ENCODE results near the gene FBXO45.
"Not testable (repeated sequence)": the region's sequence is repeated elsewhere in the genome, so short reads cannot be mapped to it uniquely, and the experiment has no call there.

The FBXO45 gene, protein sequence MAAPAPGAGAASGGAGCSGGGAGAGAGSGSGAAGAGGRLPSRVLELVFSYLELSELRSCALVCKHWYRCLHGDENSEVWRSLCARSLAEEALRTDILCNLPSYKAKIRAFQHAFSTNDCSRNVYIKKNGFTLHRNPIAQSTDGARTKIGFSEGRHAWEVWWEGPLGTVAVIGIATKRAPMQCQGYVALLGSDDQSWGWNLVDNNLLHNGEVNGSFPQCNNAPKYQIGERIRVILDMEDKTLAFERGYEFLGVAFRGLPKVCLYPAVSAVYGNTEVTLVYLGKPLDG

DNA sequence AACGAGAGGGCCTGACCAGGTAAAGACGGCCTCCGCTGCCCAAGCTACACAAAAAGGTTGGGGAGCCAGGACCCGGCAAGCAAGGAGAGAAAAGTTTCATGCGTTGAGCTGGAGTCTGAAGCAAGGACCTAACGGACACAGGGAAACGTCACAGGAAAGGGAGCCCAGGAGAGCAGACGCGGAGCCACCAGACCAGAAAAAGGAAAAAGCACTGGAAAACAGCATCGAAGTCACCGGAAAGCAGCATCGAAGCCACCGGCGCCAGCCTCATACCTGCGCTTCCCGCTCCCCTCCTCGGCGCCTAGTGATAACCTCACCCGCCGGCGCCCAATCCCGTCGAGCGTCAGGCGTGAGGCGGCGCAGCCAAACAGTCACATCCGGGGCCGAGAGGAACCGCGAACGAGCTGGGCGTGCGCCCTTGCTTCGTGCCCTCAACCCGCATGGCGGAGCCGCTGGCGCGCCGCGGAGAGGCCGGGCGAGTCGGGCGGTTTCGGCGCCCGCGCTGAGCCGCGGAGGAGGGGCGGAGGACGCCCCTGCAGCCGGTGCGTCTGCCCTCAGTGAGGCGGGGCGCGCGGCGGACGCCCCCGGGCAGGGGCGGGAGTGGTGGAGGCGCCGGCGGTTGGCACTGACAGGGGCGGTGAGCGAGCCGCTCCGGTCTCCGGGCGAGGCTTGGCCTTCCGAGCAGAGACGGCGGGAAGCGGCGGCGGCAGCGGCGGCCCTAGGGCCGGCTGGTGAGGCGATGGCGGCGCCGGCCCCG is at the start of gene FBXO45, which contains the start of gene WDR53:
Gene FBXO45, plus strand, starts transcription at position 415 of the 757 bp plus-strand sequence. Its CDS starts 325 bp downstream, at position 740.
Gene WDR53, minus strand, starts transcription at position 309 of the 757 bp plus-strand sequence. CDS start 7,079 bp downstream, outside the sequence.
- Histone ChIP-seq H3K4me1 (ENCODE audit: control insufficient read depth, insufficient read depth, low read length) (peaks cover 7% of the 10 kb centered on the region; the same call in 1 of the 2 replicates), H3K27me3 (ENCODE audit: control insufficient read depth, insufficient read depth, low read length) (no peaks in the 10 kb centered on the region), H3K9me3 (ENCODE audit: control insufficient read depth, insufficient read depth, low read depth, low read length) (no peaks in the 10 kb centered on the region), H3K9ac (ENCODE audit: low read length) (peak within 1 kb of the TSS; percentile 97), H3K4me3 (ENCODE audit: low read depth, low read length) (peak within 1 kb of the TSS; percentile 95), H3K36me3 (ENCODE audit: control insufficient read depth, insufficient read depth, low read length) (peaks cover 7% of the 10 kb centered on the region), H3K27ac (ENCODE audit: low read depth, low read length) (peak within 1 kb of the TSS; percentile 52)

DNA sequence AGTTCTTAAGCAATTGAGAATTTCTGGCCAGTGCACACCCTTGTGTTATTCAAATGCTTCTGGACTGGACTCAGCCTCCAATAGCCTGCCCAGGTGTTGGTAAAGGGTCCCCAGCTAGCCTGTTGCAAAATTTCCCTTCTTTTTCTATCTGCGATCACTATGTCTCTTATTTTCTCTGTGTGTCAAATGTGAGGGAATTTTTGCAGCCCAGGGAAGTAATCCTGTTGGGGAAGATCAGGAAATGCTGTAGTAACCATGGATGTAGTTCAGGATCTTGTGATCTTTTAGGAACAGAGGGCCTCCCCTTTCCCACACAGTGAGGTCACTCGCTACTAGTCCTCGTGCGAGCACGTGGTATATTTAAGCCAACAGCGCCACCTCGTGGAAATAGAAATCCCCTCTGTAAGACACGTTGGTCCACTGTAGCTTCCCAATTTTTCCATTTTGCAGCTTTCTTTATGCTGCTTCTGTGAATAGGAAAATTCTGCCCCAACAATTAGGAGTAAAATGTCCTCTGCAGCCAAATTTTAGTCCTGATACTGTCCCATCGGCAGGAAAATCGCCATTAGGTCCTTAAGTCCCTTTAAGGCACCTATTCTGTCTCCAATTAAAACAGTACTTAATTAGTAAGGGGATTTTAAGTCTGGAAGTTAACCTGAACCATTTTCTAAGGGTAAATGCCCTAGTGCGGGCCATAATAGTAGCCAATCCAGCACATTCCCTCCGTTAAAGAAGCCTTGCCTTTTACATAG is 49.3 kb upstream of the FBXO45 start:
- H3K27ac ChIP-seq (ENCODE audit: low read depth, low read length) = no peak overlapping the region
- H3K9ac ChIP-seq (ENCODE audit: low read length) = peak overlapping the region; percentile 0
- H3K4me3 ChIP-seq (ENCODE audit: low read depth, low read length) = no peak overlapping the region
- no peaks in the 10 kb centered on the region for H3K36me3 ChIP-seq (ENCODE audit: control insufficient read depth, insufficient read depth, low read length)
- H3K27me3 ChIP-seq (ENCODE audit: control insufficient read depth, insufficient read depth, low read length) = no peaks in the 10 kb centered on the region
- peaks cover 11% of the 10 kb centered on the region for H3K4me1 ChIP-seq (ENCODE audit: control insufficient read depth, insufficient read depth, low read length)
- H3K9me3 ChIP-seq (ENCODE audit: control insufficient read depth, insufficient read depth, low read depth, low read length) = peaks cover 49% of the 10 kb centered on the region

DNA sequence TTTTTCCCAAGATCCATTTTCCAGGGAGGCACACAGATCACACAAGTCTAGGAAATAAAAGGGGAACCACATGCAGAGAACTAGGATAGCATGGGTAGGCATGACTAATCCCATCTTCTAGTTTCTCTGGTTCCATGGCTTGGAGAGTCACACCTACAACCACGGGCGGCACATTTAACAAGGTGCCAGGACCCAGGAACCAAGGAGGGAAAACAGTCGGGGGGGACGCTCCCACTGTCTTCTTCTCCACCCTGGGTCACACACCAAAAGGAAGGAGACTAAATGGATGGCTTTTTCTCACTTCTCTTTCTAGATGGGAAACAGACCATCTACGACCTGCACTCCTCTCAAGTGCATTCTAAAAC is 48.8 kb upstream of the FBXO45 start:
- Histone ChIP-seq H3K27me3 (ENCODE audit: control insufficient read depth, insufficient read depth, low read length) (no peaks in the 10 kb centered on the region), H3K9ac (ENCODE audit: low read length) (no peak overlapping the region), H3K9me3 (ENCODE audit: control insufficient read depth, insufficient read depth, low read depth, low read length) (peaks cover 49% of the 10 kb centered on the region), H3K36me3 (ENCODE audit: control insufficient read depth, insufficient read depth, low read length) (no peaks in the 10 kb centered on the region), H3K4me3 (ENCODE audit: low read depth, low read length) (no peak overlapping the region), H3K27ac (ENCODE audit: low read depth, low read length) (no peak overlapping the region), H3K4me1 (ENCODE audit: control insufficient read depth, insufficient read depth, low read length) (peaks cover 11% of the 10 kb centered on the region)

DNA sequence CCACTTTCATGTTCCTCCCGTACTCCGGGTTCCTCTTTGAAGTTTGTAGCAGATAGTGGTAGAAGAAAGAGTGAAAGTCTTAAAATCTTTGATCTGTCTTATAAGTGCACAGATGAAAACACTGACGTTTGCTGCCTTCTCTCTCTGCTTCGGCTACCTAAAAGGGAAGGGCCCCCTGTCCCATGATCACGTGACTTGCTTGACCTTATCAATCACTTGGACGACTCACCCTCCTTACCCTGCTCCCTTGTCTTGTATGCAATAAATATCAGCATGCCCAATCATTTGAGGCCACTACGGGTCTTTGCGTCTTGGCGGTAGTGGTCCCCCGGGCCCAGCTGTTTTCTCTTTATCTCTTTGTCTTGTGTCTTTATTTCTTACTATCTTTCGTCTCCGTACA is 47.2 kb upstream of the FBXO45 start:
- Histone ChIP-seq H3K9me3 (ENCODE audit: control insufficient read depth, insufficient read depth, low read depth, low read length) (peaks cover 49% of the 10 kb centered on the region), H3K4me1 (ENCODE audit: control insufficient read depth, insufficient read depth, low read length) (peaks cover 11% of the 10 kb centered on the region)

DNA sequence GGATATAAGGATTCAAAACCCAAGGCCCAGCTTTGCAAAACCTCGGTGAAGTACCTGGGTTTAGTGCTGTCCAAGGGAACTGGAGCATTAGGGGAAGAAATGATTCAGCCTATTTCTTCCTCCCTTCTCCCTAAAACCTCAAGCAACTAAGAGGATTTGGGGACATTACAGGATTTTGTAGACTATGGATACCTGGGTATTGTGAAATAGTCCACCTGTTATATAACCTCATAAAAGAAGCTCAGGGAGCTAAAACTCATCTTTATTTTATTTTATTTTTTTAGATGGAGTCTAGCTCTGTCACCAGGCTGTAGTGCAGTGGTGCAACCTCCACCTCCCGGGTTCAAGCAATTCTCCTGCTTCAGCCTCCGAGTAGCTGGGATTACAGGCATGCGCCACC is 44.6 kb upstream of the FBXO45 start:
- H3K27me3 ChIP-seq (ENCODE audit: control insufficient read depth, insufficient read depth, low read length) = no peaks in the 10 kb centered on the region
- H3K4me3 ChIP-seq (ENCODE audit: low read depth, low read length) = no peak overlapping the region
- peaks cover 38% of the 10 kb centered on the region for H3K9me3 ChIP-seq (ENCODE audit: control insufficient read depth, insufficient read depth, low read depth, low read length)
- no peak overlapping the region for H3K9ac ChIP-seq (ENCODE audit: low read length)
- H3K36me3 ChIP-seq (ENCODE audit: control insufficient read depth, insufficient read depth, low read length) = no peaks in the 10 kb centered on the region
- H3K27ac ChIP-seq (ENCODE audit: low read depth, low read length) = no peak overlapping the region
- H3K4me1 ChIP-seq (ENCODE audit: control insufficient read depth, insufficient read depth, low read length) = peaks cover 2% of the 10 kb centered on the region; the same call in 1 of the 2 replicates

More for the DNA sequence above, 47.2 kb upstream of the FBXO45 start:
- H3K4me3 ChIP-seq (ENCODE audit: low read depth, low read length); H3K36me3 ChIP-seq (ENCODE audit: control insufficient read depth, insufficient read depth, low read length); H3K27me3 ChIP-seq (ENCODE audit: control insufficient read depth, insufficient read depth, low read length); H3K27ac ChIP-seq (ENCODE audit: low read depth, low read length); H3K9ac ChIP-seq (ENCODE audit: low read length): not testable (repeated sequence)

DNA sequence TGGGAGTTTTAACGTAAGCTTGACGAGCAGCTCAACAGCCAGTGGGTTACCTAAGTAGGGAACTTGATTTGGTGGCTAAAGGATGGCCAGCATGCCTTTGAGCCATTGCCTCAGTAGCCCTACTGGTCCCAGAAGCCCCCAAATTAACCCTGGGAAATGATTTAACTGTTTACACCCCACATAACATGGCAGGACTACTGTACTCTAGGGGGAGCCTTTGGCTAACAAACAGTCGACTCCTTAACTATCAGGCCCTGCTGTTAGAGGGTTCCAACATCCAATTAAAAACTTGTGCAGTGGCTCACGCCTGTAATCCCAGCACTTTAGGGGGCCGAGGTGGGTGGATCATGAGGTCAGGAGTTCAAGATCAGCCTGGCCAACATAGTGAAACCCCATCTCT is 43.9 kb upstream of the FBXO45 start:
- no peaks in the 10 kb centered on the region; the same call in 1 of the 2 replicates for H3K4me1 ChIP-seq (ENCODE audit: control insufficient read depth, insufficient read depth, low read length)
- peaks cover 31% of the 10 kb centered on the region for H3K9me3 ChIP-seq (ENCODE audit: control insufficient read depth, insufficient read depth, low read depth, low read length)
- H3K27me3 ChIP-seq (ENCODE audit: control insufficient read depth, insufficient read depth, low read length) = no peaks in the 10 kb centered on the region
- H3K4me3 ChIP-seq (ENCODE audit: low read depth, low read length) = no peak overlapping the region
- no peak overlapping the region for H3K9ac ChIP-seq (ENCODE audit: low read length)
- no peak overlapping the region for H3K27ac ChIP-seq (ENCODE audit: low read depth, low read length)
- H3K36me3 ChIP-seq (ENCODE audit: control insufficient read depth, insufficient read depth, low read length) = no peaks in the 10 kb centered on the region

DNA sequence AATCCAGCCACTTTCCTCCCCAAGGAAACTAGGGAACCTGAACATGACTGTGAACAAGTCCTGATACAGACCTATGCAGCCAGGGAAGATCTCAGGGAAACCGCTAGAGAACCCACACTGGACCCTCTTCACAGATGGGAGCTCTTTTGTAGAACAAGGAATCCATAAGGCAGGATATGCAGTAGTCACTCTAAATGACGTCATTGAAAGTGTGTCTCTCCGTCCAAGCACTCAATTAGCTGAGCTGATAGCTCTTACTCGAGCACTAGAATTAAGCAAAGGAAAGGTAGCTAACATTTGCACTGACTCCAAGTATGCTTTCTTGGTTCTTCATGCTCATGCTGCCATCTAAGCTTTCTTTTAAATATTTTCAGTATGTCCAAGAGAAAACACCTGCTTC is 43.3 kb upstream of the FBXO45 start:
- Histone ChIP-seq H3K9me3 (ENCODE audit: control insufficient read depth, insufficient read depth, low read depth, low read length) (peaks cover 25% of the 10 kb centered on the region), H3K36me3 (ENCODE audit: control insufficient read depth, insufficient read depth, low read length) (no peaks in the 10 kb centered on the region), H3K4me1 (ENCODE audit: control insufficient read depth, insufficient read depth, low read length) (no peaks in the 10 kb centered on the region; the same call in 1 of the 2 replicates), H3K9ac (ENCODE audit: low read length) (no peak overlapping the region), H3K27ac (ENCODE audit: low read depth, low read length) (no peak overlapping the region), H3K27me3 (ENCODE audit: control insufficient read depth, insufficient read depth, low read length) (no peaks in the 10 kb centered on the region), H3K4me3 (ENCODE audit: low read depth, low read length) (no peak overlapping the region)

DNA sequence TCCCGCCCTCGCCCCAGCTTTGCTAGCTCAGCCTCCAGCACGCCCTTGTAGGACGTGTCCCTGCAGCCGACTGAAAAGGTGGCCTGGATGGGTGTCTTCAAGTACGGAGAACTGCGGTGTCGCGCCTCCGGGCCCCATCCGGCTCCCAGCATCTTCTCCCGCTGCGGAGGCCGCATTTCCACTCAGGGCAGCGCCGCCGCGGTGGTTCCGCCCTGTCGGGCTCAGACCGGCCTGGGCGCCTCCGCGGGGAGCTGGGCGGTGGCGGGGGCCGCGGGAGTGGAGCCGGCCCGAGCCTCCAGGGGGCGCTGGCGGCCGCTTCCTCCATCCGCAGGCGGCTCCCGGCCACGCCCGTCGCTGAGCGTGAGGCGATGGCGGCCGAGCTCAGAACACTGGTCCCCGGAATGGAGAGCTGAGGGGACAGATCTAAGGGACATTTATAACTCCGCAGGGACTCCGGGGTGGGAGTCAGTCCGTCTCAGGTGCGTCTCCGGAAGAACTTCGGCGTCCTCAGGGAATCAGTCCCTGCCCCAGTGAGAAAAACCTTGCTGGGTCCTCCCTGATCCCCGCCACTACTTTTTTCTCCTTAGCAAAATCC is 39.7 kb upstream of the FBXO45 start:
- no peaks in the 10 kb centered on the region; the same call in 1 of the 2 replicates for H3K4me1 ChIP-seq (ENCODE audit: control insufficient read depth, insufficient read depth, low read length)
- H3K9ac ChIP-seq (ENCODE audit: low read length) = peak overlapping the region; percentile 83
- H3K9me3 ChIP-seq (ENCODE audit: control insufficient read depth, insufficient read depth, low read depth, low read length) = peaks cover 13% of the 10 kb centered on the region
- H3K27ac ChIP-seq (ENCODE audit: low read depth, low read length) = no peak overlapping the region; the same call in 1 of the 2 replicates
- no peaks in the 10 kb centered on the region for H3K27me3 ChIP-seq (ENCODE audit: control insufficient read depth, insufficient read depth, low read length)
- H3K36me3 ChIP-seq (ENCODE audit: control insufficient read depth, insufficient read depth, low read length) = no peaks in the 10 kb centered on the region
- H3K4me3 ChIP-seq (ENCODE audit: low read depth, low read length) = peak overlapping the region; percentile 67

DNA sequence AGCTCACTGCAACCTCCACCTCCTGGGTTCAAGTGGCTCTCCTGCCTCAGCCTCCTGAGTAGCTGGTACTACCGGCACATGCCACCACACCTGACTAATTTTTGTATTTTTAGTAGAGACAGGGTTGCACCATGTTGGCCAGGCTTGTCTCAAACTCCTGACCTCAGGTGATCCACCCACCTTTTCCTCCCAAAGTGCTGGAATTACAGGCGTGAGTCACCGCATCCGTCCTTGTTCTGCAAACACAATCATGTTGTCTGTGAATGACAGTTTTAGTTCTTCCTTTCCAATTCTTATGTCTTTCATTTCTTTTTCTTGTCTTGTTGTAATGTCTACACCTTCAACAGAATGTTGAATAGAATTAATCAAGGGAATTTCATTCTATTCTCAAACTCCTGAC is 37.0 kb upstream of the FBXO45 start:
- no peak overlapping the region for H3K4me3 ChIP-seq (ENCODE audit: low read depth, low read length)
- H3K36me3 ChIP-seq (ENCODE audit: control insufficient read depth, insufficient read depth, low read length) = no peaks in the 10 kb centered on the region
- no peak overlapping the region for H3K27ac ChIP-seq (ENCODE audit: low read depth, low read length)
- no peaks in the 10 kb centered on the region; the same call in 1 of the 2 replicates for H3K4me1 ChIP-seq (ENCODE audit: control insufficient read depth, insufficient read depth, low read length)
- no peak overlapping the region for H3K9ac ChIP-seq (ENCODE audit: low read length)
- no peaks in the 10 kb centered on the region for H3K27me3 ChIP-seq (ENCODE audit: control insufficient read depth, insufficient read depth, low read length)
- H3K9me3 ChIP-seq (ENCODE audit: control insufficient read depth, insufficient read depth, low read depth, low read length) = peaks cover 13% of the 10 kb centered on the region

DNA sequence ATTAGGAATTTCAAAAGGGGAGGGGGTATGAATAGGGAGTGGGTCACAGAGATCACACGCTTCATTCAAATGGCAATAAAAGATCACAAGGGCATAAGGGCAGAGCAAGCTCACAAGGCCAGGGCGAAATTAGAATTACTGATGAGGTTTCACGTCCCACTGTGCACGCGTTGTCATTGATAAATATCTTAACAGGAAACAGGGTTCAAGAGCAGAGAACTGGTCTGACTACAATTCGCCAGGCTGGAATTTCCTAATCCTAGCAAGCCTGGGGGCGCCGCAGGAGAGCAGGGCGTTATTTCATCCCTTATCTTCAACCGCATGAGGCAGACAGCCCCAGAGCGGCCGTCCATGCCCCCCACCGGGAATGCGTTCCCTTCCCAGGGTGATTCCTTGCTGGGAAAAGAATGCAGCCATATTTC is 35.2 kb upstream of the FBXO45 start:
- Histone ChIP-seq H3K27me3 (ENCODE audit: control insufficient read depth, insufficient read depth, low read length) (no peaks in the 10 kb centered on the region), H3K4me1 (ENCODE audit: control insufficient read depth, insufficient read depth, low read length) (no peaks in the 10 kb centered on the region; the same call in 1 of the 2 replicates), H3K9me3 (ENCODE audit: control insufficient read depth, insufficient read depth, low read depth, low read length) (peaks cover 13% of the 10 kb centered on the region), H3K9ac (ENCODE audit: low read length) (no peak overlapping the region), H3K4me3 (ENCODE audit: low read depth, low read length) (no peak overlapping the region), H3K36me3 (ENCODE audit: control insufficient read depth, insufficient read depth, low read length) (no peaks in the 10 kb centered on the region), H3K27ac (ENCODE audit: low read depth, low read length) (no peak overlapping the region)
